GM12875 (cell line): Measurements from ENCODE around the gene SMAD3.

Source experiments
- H3K4me3 ChIP-seq: one replicate; pipeline ENCODE4 v1.5.1; 2011; ENCODE audit warnings: low read depth, low read length, control low read depth
- TF ChIP-seq, protein P1 (sequence below): IDR thresholded peaks from 2 replicates; pipeline ENCODE4 v1.5.1; 2011; ENCODE audit warnings: low read depth, mild to moderate bottlenecking, control low read depth, inconsistent platforms, low read length, moderate library complexity, borderline replicate concordance; ENCODE audit not compliant: insufficient read depth

SMAD3 gene

DNA sequence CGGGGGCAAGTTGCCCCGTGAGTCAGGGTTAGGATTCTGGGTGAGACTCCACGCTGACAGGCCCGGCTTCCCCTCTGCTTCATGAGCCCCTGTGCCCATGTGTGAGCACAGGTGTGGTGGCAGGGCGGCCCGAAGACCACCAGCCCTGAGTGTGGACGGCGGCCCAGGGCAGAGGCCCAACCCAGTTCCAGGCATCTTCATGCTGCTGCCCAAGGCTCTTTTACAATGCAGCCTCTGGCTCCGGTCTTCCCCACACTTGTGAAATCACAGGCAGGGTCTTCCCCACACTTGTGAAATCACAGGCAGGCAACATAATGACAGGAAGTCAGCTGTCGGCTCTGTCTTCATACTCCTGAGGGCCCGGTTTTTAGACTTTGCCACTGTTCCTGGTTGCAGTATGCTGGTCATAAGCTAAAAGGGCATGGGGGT lies 110.3 kb downstream of the SMAD3 start:
- H3K4me3 ChIP-seq = no peak overlapping the region
- TF ChIP-seq, protein P1, sequence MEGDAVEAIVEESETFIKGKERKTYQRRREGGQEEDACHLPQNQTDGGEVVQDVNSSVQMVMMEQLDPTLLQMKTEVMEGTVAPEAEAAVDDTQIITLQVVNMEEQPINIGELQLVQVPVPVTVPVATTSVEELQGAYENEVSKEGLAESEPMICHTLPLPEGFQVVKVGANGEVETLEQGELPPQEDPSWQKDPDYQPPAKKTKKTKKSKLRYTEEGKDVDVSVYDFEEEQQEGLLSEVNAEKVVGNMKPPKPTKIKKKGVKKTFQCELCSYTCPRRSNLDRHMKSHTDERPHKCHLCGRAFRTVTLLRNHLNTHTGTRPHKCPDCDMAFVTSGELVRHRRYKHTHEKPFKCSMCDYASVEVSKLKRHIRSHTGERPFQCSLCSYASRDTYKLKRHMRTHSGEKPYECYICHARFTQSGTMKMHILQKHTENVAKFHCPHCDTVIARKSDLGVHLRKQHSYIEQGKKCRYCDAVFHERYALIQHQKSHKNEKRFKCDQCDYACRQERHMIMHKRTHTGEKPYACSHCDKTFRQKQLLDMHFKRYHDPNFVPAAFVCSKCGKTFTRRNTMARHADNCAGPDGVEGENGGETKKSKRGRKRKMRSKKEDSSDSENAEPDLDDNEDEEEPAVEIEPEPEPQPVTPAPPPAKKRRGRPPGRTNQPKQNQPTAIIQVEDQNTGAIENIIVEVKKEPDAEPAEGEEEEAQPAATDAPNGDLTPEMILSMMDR = no peak

DNA sequence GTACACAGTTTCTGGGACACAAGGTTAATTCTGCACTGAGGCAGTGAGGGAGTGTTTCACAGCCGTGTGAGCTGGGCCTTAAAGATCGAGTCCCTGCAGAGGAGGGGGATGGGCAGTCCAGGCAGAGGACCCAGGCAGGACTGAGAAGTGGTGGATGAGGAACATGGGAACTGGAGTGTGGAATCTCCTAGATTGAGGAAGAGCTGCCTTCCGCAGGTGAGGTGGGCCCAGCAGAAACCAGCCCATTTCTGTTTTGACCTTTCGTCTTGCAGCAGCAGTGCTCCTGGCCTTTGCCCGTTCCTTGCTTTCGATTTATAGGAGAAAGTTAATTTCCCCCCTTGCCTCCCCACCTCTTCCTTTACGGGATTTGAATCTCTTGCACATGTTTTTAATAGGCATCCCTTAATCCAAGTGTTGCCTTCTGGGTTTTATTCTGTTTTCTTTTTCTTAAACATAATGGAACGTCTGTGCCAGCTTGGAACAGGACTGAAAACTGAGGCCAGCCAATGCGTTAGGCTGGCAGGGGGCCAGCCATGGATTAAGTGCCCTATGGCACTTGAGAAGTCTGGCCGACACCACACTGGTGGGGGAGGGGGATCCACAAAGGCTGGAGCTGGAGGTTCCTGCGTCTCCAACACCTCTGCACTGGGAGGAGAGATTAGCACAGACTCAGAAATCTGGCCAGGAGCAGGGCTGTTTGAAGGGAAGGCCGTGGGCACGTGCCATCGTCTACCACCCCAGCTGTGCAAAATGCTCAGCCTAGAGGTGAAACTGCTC lies 111.0 kb downstream of the SMAD3 start:
- no peak overlapping the region for H3K4me3 ChIP-seq
- TF ChIP-seq, protein P1 = no peak

DNA sequence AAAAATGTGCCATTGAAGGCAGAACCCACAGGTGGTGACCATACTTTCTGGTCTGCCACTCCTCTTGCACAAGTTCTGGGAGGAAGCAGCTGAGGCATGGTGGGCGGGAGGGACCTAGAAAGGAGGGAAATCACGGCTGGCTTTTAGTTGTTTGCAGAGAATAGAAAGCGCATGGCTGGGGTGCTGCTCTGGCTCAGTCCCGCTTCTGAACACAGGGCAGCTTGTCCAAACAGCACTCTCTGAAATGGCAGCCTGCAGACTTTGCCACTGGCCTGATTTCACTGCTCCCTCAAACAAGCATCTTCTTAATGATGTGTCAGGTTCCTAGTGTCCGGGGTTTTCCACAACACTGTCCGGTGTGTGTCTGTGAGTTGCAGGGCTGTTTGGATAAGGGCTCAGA lies 112.3 kb downstream of the SMAD3 start:
- TF ChIP-seq, protein P1 = no peak
- no peak overlapping the region for H3K4me3 ChIP-seq

DNA sequence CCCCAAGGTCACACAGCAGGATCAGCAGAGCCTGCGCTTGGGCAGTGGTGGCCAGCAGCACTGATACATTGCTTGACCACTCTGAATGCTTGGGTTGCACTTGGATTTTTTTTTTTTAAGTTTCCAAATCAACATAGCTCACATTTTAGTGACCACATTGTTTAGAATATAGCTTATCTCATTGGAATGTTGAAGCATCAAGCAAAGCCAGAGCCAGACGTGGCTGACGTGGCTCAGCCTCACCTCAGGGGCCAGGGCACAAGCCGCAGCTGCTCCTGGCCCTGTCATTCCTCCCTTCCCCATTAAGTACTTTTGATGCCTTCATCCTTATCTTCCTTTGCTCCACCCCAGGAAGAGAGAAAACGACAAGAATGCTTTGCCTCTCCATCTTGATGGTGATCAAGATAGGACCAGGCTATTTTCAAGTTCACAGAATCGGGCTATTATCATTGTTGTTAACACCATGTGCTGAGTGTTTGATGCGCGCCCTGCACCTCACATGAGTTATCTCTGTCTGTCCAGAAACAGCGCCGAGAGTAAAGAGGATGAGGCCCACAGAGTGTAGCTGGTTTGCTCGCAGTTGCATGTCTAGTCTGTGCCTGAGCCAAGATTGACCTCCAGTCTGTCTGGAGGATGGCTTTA lies 113.3 kb downstream of the SMAD3 start:
- TF ChIP-seq, protein P1 = no peak
- H3K4me3 ChIP-seq = no peak overlapping the region

DNA sequence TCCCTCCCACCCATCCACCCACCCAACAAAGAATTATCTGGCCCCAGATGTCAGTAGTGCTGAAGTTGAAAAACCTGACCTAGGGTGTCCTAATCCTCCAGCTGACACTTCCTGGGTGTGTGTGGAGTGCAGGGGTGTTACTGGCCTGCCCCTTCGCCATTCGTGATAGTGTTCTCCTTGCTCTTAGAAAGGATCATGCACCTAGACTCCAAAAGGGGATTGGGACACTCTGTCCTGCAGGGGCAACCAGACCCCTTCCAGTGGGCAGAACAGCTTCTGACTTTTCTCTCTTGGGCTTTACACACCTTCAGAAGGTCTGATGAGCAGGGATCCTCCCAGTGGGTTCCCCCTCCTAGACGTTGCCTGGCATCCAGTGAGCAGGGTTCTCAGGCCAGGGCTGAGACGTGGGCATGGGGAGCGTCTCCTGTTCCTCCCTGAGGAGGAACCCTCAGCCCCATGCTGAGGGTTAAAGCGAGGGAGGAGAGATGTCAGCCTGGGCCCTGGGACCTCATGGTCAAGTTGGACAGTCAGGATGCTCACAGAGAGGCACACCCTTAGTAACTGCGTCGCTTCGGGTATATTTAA lies 114.1 kb downstream of the SMAD3 start:
- no peak overlapping the region for H3K4me3 ChIP-seq
- TF ChIP-seq, protein P1 = no peak

DNA sequence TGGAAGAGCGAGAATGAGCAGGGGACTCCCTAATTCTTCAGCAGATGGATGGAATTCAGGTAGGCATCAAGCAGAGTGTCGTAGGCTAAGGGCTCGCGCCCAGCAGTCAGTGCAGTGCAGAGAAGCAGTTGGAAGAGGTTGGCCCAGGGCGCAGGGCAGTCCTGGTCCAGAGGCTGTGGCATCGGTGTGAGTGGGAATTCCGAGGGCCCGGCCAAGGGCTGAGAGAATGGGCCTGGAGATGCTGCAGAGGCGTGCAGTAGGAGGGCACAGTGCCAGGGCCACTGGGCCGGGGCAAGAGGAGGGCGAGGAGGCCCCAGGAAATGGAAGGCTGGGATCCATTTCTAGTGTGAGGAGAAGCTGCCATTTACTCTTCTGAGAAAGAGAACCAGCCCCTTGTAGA lies 114.6 kb downstream of the SMAD3 start:
- TF ChIP-seq, protein P1 = no peak
- H3K4me3 ChIP-seq = no peak overlapping the region
